Esophagus mucosa (tissue), 1 donor: ENCODE results near the gene JMJD1C. TPM values are rescaled to one million over a fixed set of nuclear protein-coding genes. Genes with fewer than 3 reads are reported as not detected.

Experiments used
- ATAC-seq: fragments of 200-7000 bp; cut with Tn5 transposase; one replicate; pipeline ENCODE4 v1.9.1; 2020
- total RNA-seq: library from RNA; stranded (reverse); gene quantifications from one replicate; pipeline ENCODE4 v1.2.4, GENCODE V29; 2023
- donor health status: DM: yes; HTN: yes; CAD: no.

JMJD1C gene
- total RNA-seq, 1 donor from 2014 or later, result 42.1 TPM

- no peak for ATAC-seq
These were observed 16.1 kb upstream of the JMJD1C start for GRCh38 chr10:63481815-63482421.

DNA sequence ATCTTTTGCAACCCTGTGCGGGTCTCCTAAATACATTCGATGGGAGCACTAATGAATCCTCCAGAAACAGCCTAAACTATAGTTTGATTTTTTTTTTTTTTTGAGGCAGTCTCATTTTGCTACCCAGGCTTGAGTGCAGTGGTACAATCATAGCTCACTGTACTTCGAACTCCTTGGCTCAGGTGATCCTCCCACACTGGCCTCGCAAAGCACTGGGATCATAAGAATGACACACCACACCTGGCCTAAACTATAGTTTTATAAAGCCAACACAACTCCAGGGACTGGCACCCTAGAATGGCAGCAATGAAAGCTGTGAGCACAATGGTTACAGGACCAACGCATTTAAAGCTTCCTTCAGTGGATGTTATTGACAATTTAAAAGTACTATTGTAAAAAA is 14.5 kb upstream of the JMJD1C start:
- ATAC-seq, result no peak

DNA sequence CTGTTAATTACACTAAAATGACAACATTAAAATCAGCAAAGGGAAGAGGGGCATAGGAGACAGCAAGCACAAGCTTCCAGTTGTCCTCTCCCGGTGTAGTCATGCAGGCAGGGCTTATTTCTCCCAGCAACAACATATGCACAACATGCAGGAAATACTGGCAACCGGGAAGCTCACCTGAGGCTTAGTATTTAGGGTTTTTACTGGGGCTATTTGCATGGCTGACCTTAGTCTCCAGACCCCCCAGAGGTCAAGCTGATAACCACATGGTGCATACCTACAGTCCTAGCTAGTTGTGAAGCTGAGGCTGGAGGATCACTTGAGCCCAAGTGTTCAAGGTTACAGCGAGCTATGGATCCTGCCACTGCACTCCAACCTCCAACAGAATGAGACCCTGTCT is 12.8 kb upstream of the JMJD1C start:
- no peak for ATAC-seq

DNA sequence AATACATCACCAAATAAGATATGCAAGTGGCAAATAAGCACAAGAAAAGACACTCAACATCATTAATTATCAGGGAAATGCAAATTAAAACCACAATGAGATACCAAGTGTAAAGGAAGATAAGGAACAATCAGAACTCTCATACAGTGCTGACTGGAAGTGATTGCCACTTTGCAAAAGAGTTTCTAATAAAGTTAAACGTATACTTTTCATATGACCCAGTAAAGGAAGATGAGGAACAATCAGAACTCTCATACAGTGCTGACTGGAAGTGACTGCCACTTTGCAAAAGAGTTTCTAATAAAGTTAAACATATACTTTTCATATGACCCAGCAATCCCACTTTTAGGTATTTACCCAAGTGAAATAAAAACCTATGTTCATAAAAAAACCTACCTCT is 12.2 kb upstream of the JMJD1C start:
- ATAC-seq, result no peak

GRCh38 chr10:63474488-63474887 is 8.7 kb upstream of the JMJD1C start:
- ATAC-seq, result no peak

DNA sequence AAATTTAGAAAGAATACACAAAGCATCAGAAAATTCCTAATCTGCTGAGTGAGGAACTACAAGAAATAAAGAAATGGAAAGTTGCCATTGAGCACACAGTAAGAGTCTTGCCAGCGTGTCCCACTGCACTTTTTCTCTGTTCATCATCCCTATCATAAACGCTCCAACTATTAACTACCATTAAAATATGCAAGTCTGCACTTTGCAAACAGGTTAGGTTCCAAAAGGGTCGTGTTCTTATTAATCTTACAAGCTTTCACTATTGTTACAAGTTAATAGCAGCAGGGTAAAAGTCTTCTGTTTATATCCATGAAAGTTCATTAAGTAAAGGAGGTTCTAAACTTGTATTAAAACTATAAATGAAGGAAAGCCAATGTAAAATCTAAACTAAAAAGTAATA is 5.2 kb upstream of the JMJD1C start:
- no peak for ATAC-seq

- ATAC-seq, result no peak
These were observed 3.2 kb upstream of the JMJD1C start for GRCh38 chr10:63468947-63469346.

GRCh38 chr10:63467841-63468240 is 2.1 kb upstream of the JMJD1C start:
- ATAC-seq, result no peak

GRCh38 chr10:63466144-63466935 is 563 bp upstream of the JMJD1C start:
- peak; percentile 45 for ATAC-seq

DNA sequence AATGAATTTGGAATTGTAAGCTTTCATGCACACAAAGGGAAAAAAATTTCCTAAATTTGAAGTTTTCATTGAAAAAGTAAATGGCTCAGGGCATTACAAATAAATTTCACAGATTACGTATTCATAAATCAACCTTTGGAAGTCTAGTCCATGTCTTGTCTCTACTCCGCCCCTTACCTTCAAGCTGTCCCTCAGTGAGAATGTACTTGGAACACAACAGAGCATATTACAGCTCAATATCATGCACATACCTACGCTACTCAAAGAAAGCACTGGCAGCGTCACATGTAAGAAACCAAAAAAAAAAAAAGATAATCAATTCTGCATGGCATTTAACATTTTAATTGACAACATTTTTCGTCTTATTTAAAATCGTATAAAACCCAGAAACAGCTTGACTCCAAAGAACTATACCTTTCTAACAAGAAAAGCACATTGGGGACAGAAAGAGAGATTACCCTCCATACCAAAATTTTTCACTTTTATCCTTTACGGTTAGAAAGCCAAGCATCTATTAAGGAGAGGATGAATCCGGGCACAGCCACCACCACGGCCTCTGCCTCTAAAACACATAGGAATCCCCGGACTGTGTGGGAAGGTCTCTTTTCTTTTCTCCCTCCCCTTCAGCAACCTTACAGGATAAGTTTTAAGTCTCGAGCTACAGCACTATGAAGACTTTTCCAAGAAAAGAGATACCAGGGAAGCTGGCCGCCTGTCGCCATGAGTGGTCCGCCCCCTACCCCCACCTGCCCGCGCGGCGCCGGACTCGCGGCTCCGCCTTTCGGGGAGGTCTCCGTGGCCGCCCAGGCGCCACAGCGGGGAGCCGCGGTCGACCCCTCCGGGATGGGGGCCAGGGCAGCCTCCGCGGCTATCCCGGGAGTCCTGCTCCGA is 1.1 kb downstream of the JMJD1C start:
- ATAC-seq, result peak; percentile 31

- ATAC-seq, result no peak
These were observed 3.3 kb downstream of the JMJD1C start for GRCh38 chr10:63462442-63462841.

GRCh38 chr10:63458177-63458576 is 7.6 kb downstream of the JMJD1C start:
- no peak for ATAC-seq

DNA sequence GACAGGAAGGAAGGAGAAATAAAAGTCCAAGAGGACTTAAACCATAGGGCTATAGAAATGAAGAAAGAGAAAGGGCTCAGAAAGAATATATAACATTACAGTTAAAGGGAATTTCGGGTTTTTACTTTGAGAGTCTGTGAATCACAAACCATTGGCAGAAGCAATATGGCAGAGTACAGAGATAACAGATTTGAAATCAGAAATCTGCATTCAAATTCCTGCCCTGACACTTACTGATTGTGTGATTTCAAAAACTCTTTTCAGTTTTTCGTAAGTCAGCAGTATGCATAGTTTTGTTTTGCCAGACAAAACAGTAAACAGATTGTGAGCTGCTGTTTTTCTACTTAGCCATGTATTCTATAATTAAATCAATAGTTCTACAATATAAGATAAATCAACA is 8.2 kb downstream of the JMJD1C start:
- no peak for ATAC-seq

DNA sequence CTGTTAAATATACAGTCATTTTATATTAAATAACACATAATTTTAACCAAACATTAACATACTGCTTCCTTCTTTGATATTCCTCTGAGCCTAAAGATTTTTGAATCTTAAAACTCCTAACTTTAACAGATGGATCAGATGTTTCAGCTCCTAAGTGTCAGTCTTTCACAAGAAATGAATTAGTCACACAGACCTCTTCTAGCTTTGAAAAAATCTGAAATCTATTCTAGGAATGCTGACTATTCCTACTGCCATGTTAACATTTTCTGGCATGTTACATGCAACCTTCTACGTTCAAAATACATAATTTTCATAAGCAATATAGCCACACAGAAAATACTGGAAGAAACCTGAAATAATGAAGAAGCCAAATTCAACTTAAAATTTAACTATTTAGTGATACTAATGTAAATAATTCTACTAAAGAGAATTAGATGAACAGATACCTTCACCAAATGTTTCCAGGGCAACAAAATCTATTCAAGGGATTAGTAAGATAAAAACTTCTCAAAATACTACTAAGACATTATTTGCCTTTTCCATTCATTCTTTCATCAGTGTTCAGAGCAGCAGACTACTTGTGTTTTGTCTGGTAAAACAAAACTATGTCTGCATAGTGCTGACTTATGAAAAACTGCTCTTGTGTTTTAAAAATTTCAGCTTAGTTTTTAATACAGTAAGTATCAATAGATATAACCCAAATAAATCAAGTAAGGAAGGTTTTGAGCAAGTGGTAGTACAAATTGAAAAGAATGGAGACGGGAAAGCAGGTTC is 9.2 kb downstream of the JMJD1C start:
- ATAC-seq, result no peak

GRCh38 chr10:63455507-63455906 is 10.3 kb downstream of the JMJD1C start:
- ATAC-seq, result no peak

DNA sequence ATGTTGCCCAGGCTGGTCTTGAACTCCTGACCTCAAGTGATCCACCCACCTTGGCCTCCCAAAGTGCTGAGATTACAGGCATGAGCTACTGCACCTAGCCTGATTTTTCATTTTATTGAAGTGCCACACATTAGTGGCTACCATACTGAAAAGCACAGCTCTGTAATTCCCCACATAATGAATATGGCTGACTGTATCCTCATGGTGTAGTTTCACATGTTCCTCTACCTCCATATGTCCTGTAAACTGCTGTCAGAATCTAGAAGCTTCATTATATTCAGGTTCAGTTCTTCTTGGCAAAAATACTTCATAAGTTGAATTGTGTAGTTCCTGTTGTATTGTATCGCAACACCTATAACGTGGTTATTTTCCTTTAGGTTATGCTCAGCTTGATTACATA is 11.1 kb downstream of the JMJD1C start:
- ATAC-seq, result no peak

- no peak for ATAC-seq
These were observed 13.3 kb downstream of the JMJD1C start for GRCh38 chr10:63452524-63452923.

DNA sequence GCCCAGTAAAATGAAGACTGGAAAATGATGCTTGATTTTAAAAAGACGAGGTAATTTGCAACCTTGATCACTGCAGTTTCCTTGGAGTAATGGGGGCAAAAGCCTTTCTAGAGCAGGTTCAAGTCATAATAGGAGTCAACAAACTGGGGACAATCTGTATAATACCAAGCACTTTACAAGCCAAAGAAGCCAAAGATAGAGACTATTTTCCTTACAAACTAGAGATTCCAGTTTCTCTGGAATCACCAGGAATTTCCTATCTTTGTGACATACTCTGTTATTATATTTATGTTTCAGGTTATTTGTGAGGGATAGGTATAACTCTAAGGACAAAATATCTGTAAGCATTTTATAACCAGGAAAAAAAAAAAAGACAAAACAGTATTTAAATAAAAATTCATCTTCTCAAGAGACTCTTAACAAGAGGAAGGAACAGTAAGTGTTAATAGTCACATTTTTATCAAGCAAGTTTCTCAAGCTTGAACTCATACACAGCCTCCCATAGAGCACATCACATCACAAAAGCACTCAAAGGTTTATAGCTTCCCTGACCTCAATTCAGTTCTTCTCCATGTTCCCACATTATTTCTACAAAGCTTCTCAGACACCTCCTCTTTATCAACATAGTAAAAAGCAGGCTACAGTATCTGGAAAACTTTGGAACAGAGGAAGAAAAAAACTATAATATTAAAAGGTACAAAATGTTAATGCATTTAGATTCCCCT is 18.9 kb downstream of the JMJD1C start:
- no peak for ATAC-seq

DNA sequence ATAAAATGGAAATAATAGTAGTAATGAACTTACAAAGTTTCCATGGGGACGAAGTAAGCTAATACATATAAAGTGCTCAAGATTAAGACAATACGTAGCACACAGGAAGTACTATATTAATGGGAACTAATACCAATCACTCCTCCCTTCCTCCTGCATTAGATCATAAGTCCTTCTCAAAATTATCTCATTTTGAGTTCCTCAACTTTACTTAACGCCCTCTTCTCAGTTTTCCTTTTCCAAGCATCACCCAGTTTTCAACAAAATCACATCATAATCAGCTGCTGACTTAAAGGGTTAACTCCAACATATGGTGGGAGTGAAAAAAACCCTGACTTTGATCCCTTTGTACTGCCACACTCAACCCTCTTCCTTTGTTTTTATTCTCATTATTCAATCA is 24.4 kb downstream of the JMJD1C start:
- ATAC-seq, result no peak

- ATAC-seq, result no peak
These were observed 26.2 kb downstream of the JMJD1C start for GRCh38 chr10:63439607-63440006.

- no peak for ATAC-seq
These were observed 27.0 kb downstream of the JMJD1C start for GRCh38 chr10:63438506-63439498.
